GM10266 (cell line): Measurements from ENCODE around the gene SLC30A2.

Experiments
- DNase-seq: peaks from one replicate; pipeline ENCODE4 v3.0.0; 2012; ENCODE audit errors: extremely low spot score
- CTCF ChIP-seq: IDR thresholded peaks from 2 replicates; pipeline ENCODE4 v1.5.1; 2012; ENCODE audit warnings: mild to moderate bottlenecking, low read depth; ENCODE audit not compliant: control insufficient read depth, insufficient read depth; ENCODE audit errors: missing control alignments

SLC30A2 gene

GRCh38 chr1:26014179-26014578, 31.7 kb downstream of the SLC30A2 start:
- no peak for TF ChIP-seq CTCF
- DNase-seq: no peak

GRCh38 chr1:26012864-26013263, 33.1 kb downstream of the SLC30A2 start:
- no peak for DNase-seq
- TF ChIP-seq CTCF: no peak

- DNase-seq: no peak
- TF ChIP-seq CTCF: no peak
These were observed 35.1 kb downstream of the SLC30A2 start for GRCh38 chr1:26010825-26011224.

GRCh38 chr1:26009796-26010447, 36.0 kb downstream of the SLC30A2 start:
- no peak for DNase-seq
- peak; percentile 6 for TF ChIP-seq CTCF

GRCh38 chr1:26006710-26007109, 39.2 kb downstream of the SLC30A2 start:
- DNase-seq: no peak
- TF ChIP-seq CTCF: no peak

- DNase-seq: no peak
- no peak for TF ChIP-seq CTCF
These were observed 40.3 kb downstream of the SLC30A2 start for GRCh38 chr1:26005434-26006105.

GRCh38 chr1:26003756-26004155, 42.2 kb downstream of the SLC30A2 start:
- no peak for DNase-seq
- TF ChIP-seq CTCF: no peak
